Stimulated activated CD8-positive, alpha-beta memory T cell treated with anti-CD3 and anti-CD28 coated beads, Interleukin-12 subunit alpha, Interleukin-12 subunit beta, amount 100 ng/mL, for 24 hours (primary cell): Measurements from ENCODE around the gene AREL1.

Source experiments
- DNase-seq: peaks from one replicate; pipeline ENCODE4 v3.0.0-alpha.2; 2020; ENCODE audit errors: extremely low read depth

AREL1 gene

GRCh38 chr14:74660863-74661262 lies 52.0 kb downstream of the AREL1 start:
- no peak for DNase-seq

- DNase-seq = no peak
These were observed 52.7 kb downstream of the AREL1 start for GRCh38 chr14:74660167-74660566.

GRCh38 chr14:74658535-74659131 lies 54.2 kb downstream of the AREL1 start:
- no peak for DNase-seq

- DNase-seq = no peak
These were observed 55.9 kb downstream of the AREL1 start for GRCh38 chr14:74656964-74657363.

- DNase-seq = no peak
These were observed 57.1 kb downstream of the AREL1 start for GRCh38 chr14:74655599-74656395.

GRCh38 chr14:74654931-74655330 lies 57.9 kb downstream of the AREL1 start:
- no peak for DNase-seq

GRCh38 chr14:74653386-74654138 lies 59.3 kb downstream of the AREL1 start:
- no peak for DNase-seq

GRCh38 chr14:74652541-74652940 lies 60.3 kb downstream of the AREL1 start:
- DNase-seq = no peak

GRCh38 chr14:74650927-74651686 lies 61.8 kb downstream of the AREL1 start:
- no peak for DNase-seq

GRCh38 chr14:74649673-74650072 lies 63.2 kb downstream of the AREL1 start:
- DNase-seq = no peak

- DNase-seq = no peak
These were observed 63.7 kb downstream of the AREL1 start for GRCh38 chr14:74649167-74649566.

GRCh38 chr14:74648601-74649000 lies 64.3 kb downstream of the AREL1 start:
- no peak for DNase-seq

GRCh38 chr14:74647678-74648461 lies 65.0 kb downstream of the AREL1 start:
- DNase-seq = no peak

- DNase-seq = no peak
These were observed 65.7 kb downstream of the AREL1 start for GRCh38 chr14:74647061-74647677.

- no peak for DNase-seq
These were observed 67.0 kb downstream of the AREL1 start for GRCh38 chr14:74645756-74646470.

GRCh38 chr14:74645244-74645643 lies 67.6 kb downstream of the AREL1 start:
- no peak for DNase-seq

GRCh38 chr14:74641601-74642391 lies 71.1 kb downstream of the AREL1 start:
- no peak for DNase-seq

GRCh38 chr14:74638966-74639365 lies 73.9 kb downstream of the AREL1 start:
- DNase-seq = no peak

- no peak for DNase-seq
These were observed 74.8 kb downstream of the AREL1 start for GRCh38 chr14:74638066-74638465.
